Fibroblast of skin of right biceps (primary cell): Measurements from ENCODE around the gene RNF130.
"Not testable (repeated sequence)": the region's sequence is repeated elsewhere in the genome, so short reads cannot be mapped to it uniquely, and the experiment has no call there.

Experiments
- DNase-seq: peaks from one replicate; pipeline ENCODE4 v3.0.0-alpha.2; 2013

RNF130 gene

GRCh38 chr5:180102636-180103035 lies 31.1 kb upstream of the RNF130 start:
- no peak for DNase-seq

DNA sequence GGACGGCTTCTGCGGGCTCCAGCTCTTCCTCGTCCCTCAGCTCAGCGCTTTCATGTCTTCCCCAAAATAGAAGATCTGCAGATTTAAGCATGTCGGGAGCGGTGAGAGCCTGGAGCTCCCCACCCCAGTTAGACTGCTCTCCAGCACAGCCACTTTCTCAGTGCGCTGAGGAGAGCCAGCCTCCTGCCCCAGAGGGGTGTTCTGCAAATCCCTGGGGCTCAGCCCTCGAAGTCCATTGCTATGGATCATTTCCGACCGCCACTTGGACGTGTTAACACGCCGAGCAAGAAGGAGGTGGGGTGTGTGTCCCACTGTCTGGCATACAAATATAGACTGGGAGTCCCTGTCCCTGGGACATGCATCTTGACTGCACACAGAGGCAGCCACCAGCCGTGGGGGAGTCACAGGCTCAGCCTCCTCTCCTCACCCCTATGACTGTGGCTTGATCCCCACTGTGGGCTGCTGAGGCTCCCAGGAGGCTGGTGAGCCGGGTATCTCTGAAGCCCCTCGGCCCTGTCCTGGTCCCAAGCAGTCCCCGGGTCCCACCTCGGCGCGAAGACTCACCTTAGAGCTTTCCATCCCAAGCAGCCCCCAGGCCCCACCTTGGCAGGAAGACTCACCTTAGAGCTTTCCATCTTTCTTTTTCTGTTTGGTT lies 30.0 kb upstream of the RNF130 start:
- DNase-seq: no peak

DNA sequence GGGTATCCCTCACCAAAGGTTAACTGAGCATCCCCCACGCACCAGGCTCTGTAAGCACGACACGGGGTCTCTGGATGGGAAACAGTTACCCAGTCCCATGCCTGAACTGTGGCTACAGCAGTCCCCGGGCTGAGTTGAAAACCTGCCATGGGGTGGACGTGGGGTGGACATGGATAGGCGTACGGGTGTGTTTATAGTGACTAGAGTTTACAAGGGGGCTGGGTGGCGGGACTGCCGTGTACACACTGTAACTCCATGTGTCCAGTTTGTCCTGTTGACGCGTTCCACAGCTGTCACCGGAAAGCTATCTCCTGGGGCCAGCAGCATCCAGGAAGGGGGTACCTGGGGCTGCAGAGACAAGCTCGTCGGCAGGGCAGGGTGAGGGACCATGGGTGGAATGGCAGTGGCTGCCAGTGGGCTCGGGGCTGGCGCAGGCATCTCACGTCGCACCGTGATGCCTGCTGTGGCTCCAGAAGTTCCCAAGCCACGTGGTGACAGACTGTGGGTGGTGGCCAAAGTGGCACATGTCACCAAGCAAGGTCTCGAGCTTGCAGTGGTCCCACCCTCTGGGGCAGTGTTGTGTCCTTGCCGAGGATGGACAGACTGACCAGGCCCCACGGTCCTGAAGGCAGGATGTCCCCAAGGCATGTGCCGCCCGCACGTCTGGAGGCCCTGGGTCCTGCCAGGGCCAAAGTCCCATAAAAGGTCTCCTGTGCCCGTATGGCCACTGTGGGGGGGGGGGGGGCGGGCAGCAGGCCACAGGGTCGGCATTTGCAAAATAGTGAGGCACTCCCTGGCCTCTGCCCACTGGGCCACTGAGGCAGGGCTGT lies 29.3 kb upstream of the RNF130 start:
- no peak for DNase-seq

DNA sequence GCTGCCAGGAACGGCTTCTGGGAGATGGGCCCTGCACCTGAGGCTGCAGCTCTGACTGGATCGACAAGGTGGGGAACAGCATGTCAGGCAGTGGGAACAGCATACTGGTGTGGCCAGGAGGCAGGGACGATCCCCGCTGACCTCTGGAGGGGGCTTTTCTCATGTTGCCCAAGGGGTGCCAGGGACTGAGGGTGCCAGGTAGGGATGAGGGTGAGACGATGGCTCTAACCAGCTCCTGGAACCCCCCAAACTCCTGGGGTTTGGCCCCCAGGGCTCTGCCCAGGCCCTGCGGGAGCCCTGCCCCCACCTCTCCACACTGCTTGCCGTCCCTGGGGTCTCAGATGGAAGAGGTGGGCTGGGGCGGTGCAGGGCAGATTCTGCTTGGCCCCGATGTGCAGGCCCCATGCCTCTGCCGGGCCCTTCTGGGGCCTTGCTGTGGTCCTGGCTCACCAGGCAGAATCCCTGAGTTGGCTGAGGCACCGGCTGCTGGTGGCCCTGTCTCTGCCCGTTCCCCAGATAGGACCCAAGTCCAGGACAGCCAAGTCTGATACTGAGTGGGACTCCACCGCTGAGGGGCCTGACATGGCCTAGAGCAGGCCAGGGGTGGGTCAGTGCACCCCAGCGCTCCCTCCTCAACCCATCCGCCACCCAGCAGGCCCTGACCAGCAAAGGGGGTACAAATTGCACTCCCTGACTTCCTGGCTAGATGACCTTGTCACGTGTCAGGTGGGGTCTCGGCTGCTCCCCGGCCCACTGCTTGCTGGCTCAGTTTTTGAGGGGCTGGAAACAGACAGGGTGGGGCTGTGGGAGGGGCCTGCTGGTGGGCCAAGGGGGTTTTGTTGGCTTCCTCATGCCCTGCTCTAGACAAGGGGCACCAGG lies 28.4 kb upstream of the RNF130 start:
- no peak for DNase-seq

DNA sequence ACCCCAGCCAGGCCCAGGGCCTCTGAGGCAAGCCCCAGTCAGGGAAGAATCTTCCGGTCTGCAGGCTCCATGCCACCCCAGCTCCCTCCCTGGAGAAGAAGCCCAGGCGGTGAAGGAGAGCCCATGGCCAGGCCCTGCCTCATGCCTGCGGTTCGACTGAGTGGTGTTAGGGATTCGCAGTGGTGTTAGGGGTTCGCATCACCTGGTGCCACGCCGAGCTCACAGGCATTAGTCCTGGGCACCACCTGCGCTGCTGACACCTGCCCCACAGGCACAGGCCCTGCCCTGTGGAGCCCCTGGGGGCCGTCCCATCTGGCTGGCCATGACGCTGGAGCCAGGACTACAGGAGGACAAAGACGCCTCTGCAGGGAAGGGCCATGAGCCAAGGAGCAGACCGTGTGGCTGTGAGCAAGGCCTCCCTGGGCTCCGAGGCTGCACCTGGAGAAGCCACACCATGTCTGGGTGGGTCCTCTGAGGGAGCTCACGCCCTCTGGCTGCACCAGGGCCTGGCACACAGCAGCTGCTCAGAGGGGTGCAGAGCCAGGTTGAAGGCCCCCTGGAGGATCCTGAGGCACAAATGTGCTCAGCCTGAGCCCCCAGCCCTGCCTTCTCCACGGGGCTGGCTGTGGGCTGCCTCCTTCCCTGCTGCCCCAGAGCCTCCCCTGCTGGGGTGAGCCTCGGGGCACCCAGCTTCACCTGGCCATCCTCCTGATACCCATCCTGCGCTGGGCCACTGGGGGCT lies 27.6 kb upstream of the RNF130 start:
- no peak for DNase-seq

DNA sequence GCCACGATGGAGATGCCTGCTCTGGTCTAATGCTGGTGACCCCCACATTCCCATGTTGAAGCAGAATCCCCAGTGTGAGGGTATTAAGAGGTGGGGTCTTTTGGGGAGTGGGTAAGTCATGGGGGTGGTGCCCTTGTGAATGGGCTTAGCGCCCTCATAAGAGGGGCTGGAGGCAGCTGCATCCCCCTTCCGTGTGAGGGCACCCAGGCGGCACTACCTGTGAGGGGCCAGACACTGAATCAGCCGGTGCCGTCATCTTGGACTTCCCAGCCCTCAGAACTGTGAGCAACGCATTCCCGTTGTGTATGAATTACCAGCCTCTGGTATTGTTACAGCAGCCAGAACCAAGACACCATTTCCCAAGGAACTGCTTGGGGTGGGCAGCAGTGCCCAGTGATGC lies 27.0 kb upstream of the RNF130 start:
- DNase-seq: no peak

GRCh38 chr5:180097926-180098325 lies 26.4 kb upstream of the RNF130 start:
- no peak for DNase-seq

GRCh38 chr5:180097163-180097894 lies 25.8 kb upstream of the RNF130 start:
- DNase-seq: no peak

GRCh38 chr5:180096616-180097015 lies 25.1 kb upstream of the RNF130 start:
- no peak for DNase-seq

DNA sequence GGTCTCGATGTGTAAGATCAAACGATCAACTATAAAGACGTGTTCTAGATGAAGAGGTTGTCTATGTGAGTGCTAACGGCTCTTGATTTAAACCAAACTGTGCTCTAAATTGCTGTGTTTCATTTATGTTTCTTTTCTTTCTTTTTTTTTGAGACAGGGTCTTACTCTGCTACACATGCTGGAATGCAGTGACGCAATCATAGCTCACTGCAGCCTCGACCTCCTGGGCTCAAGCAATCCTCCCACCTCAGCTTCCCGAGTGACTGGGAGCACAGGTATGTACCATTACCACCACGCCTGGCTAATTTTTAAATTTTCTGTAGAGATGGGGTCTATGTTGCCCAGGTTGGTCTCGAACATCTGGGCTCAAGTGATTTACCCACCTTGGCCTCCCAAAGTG lies 24.0 kb upstream of the RNF130 start:
- DNase-seq: no peak

DNA sequence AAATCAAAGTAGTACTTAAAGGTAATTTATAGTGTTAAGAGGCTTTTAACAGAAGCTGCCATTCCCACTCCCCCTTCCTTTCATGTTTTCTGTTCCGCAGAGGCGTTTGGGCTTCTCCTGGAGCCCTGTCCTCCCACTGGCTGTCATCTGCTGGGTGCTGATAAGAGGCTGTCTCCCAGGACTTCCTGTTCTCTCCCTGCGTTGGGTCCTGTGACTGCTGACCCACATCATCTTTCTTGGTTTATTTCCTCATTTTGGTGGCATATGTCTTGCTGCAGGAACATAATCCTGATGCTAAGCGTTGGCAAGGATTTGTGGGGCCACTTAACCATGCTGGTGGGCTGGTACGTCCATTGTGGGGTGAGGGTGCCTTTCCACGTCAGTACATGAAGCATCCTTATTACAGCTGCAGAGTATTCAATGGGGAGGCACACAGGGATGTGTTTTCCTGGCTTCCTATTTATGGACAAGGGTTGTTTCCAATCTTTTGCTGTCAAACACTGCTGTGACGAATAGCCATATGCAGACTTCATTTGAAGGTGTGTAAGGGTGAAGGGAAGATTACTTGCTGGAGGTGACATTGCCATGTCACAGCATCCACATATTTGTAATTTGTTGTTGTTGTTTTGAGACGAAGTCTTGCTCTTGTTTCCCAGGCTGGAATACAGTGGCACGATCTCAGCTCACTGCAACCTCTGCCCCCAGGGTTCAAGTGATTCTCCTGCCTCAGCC lies 22.3 kb upstream of the RNF130 start:
- DNase-seq: no peak

- no peak for DNase-seq
Measured at GRCh38 chr5:180093241-180093640, 21.7 kb upstream of the RNF130 start.

- peak; percentile 25 for DNase-seq
Measured at GRCh38 chr5:180090769-180091546, 19.4 kb upstream of the RNF130 start.

DNA sequence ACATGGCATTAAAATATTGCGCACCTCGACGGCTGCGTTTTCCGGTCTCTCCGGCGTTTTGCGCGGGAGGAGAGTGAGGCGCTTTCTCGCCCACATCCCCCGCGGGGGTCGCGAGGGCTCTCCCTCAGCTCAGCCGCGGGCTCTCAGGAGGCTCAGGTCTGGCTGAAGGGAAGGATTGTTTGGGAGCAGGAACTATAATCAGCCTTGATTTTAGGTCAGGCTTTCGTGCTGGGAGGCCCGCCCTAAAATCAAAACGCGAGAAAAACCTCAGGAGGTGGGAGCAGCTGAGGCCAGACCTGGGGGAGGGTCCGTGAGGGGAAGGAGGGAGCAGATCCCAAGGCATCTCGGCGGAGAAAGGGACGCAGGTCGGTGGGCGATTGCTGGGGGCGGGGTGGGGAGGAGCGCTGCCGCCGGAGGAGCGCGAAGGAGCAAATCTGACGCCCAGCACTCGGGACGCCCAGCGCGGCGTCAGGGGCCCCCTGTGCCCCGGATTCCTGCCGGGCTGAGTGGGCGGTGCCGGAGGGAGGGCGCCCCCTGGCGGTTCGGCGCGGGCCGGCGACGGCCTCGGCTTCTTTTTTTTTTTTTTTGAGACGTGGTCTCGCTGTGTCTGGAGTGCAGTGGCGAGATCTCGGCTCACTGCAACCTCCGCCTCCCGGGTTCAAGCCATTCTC lies 18.7 kb upstream of the RNF130 start:
- peak; percentile 80 for DNase-seq

DNA sequence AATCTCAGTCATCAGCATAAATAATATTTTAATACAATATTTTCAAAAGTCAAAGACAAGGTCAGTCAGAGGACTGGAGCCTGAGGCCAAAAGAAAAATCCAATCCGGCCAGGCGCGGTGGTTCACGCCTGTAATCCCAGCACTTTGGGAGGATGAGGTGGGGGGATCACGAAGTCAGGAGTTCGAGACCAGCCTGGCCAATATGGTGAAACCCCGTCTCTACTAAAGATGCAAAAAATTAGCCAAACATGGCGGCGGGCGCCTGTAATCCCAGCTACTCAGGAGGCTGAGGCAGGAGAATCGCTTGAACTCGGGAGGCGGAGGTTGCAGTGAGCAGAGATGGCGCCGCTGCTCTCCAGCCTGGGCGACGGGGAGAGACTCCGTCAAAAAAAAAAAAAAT lies 18.1 kb upstream of the RNF130 start:
- not testable (repeated sequence) for DNase-seq

DNA sequence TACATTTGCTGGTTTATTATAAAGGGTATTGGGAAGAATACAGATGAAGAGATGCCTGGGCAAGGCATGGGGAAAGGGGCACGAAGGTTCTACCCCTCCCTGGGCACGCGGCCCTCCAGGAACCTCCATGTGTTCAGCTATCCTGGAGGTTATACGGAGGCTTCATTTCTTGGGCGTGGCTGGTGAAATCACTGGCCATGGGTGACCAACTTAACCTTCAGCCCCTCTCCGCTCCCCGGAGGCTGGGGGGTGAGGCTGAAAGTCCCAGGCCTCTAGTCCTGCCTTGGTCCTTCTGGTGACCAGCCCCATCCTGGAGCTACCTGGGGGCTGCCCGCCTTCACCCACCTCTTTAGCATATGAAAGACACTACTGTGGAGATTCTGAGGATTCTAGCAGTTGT lies 17.0 kb upstream of the RNF130 start:
- no peak for DNase-seq

DNA sequence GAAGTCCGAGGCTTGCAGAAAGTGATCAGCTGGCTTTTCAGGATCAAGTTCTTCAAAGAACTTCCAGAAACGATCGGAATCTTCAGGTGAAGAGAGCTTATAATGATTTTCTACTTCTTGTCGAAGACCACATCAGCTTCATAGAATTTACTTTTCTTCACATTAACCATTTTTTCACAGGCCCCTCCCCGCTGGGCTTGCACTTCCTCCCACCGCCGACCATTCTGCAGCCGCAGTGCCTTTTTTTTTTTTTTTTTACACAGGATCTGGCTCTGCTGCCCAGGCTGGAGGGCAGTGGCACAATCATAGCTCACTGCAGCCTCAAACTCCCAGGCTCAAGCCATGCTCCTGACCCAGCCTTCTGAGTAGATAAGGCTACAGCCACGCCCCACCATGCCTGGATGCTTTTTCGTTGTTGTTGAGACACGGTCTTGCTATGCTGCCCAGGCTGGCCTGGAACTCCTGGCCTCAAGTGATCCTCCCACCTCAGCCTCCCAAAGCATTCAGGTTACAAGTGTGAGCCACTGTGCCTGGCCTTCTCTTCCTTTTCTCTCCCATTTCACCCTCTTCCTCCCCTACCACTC lies 15.3 kb upstream of the RNF130 start:
- no peak for DNase-seq

GRCh38 chr5:180085837-180086236 lies 14.3 kb upstream of the RNF130 start:
- DNase-seq: no peak
